HG03139 (cell line): Measurements from ENCODE around the gene CCSER2.
"Not testable (repeated sequence)": the region's sequence is repeated elsewhere in the genome, so short reads cannot be mapped to it uniquely, and the experiment has no call there.

ENCODE experiments used
- ATAC-seq: cut with Tn5 transposase; IDR thresholded peaks from one replicate; pipeline ENCODE4 v1.9.1; 2021; ENCODE audit not compliant: unreplicated experiment

CCSER2 gene

GRCh38 chr10:84343831-84344230 lies 15.4 kb downstream of the CCSER2 start:
- no peak for ATAC-seq

DNA sequence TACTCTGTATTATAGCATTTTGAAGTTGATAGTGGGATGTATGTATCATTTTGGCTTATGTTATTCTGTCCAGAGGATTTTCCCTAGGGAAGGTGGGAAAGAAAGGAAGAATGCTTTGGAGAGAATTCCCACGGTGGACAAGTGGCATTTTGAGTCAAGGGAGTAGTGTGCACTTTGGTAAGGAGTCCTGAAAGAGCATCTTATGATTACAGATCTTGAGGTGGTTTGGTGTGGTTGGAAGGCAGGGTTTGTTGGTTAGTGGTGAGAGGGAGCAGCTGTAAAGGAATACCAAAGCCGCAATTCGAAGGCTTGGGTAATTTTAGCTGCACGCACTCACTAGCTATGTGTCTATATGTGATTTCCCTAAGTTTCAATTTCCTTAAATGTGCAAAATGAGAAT lies 16.1 kb downstream of the CCSER2 start:
- ATAC-seq, result no peak

- not testable (repeated sequence) for ATAC-seq
Observed at GRCh38 chr10:84347575-84348002, 19.2 kb downstream of the CCSER2 start.

GRCh38 chr10:84348447-84348846 lies 20.1 kb downstream of the CCSER2 start:
- no peak for ATAC-seq

- no peak for ATAC-seq
Observed at GRCh38 chr10:84348860-84349259, 20.5 kb downstream of the CCSER2 start.

GRCh38 chr10:84352251-84352842 lies 24.0 kb downstream of the CCSER2 start:
- peak; percentile 99 for ATAC-seq

DNA sequence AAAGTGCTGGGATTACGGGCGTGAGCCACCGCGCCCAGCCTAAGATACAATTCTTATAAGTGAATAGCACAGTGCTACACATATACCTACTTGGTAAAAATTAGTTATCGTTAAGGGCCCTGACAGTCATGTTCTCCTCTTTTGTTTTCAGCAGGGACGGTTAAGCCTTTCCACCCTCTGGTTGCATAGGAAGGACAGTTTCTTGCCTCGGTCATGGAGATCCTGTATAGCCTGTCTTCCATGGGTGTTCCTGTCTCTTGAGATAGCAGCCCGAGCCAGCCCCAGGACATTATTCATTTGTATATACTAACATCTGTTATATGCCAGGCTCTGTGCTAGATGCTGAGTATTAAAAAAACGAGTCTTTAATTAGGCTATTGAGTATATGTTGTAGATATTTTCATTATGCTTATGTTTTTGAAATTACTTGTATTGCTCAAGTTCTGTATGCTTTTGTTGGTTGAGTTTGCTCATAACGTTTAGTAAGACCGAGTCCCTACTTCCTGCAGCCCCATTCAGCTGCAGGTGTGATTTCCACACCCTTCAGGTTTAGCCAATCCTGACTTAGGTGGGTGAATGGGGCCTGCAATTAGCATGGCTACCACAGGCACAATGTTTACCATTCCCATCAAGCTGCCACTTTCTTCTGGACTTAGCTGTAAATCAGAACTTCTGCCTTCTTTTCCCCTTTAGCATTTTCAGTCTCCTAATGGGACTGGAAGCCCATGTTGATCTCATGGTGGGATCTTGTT lies 24.8 kb downstream of the CCSER2 start:
- ATAC-seq, result no peak

GRCh38 chr10:84354623-84355022 lies 26.2 kb downstream of the CCSER2 start:
- no peak for ATAC-seq

- no peak for ATAC-seq
Observed at GRCh38 chr10:84355106-84355505, 26.7 kb downstream of the CCSER2 start.

GRCh38 chr10:84356928-84357327 lies 28.5 kb downstream of the CCSER2 start:
- ATAC-seq, result no peak

DNA sequence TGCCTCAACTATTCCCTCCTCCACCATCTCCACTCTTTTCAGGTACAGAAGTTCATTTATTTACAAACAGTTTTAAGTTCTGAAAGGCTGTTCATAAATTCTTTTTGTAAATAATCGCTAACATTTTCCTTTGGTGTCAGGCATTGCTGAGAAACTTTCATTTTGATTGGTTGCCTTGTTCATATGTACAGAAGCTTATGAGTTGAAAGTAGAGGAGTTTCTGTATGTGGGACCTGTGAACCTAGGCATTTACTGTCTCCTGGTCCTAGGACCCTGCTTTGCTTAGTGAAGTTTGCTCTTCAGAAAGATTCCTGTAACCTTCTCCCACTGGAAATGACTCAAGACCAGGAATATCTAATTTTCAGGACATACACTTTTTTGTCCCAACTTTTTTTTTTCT lies 30.4 kb downstream of the CCSER2 start:
- no peak for ATAC-seq

GRCh38 chr10:84360637-84361365 lies 32.4 kb downstream of the CCSER2 start:
- ATAC-seq, result no peak

DNA sequence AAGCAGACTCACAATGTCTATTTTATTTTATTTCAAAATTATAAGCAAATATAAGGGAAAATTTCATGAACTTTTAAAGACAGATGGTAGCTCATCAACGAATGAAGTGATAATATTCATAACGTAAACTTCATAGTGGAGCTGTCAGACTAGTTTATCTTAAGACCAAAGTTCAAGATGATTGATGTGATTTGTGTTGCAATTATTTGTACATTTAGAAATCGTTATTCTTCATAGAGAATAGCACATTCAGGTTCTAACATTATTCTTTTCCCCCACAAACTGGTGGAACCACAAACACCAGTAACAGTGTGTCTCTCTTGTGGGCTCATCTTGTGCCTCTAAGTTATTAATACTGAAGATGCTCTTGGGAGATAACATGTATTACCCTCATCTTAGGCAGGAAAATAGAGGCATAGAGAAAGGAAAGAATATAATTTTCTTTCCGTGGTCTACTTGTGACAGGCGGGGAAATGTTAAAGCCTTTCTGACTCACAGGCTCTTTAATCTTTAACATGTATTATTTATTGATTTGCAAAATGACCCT lies 37.0 kb downstream of the CCSER2 start:
- no peak for ATAC-seq

GRCh38 chr10:84366041-84366440 lies 37.7 kb downstream of the CCSER2 start:
- ATAC-seq, result no peak

GRCh38 chr10:84367256-84367655 lies 38.9 kb downstream of the CCSER2 start:
- ATAC-seq, result no peak

- no peak for ATAC-seq
Observed at GRCh38 chr10:84368828-84369227, 40.4 kb downstream of the CCSER2 start.

DNA sequence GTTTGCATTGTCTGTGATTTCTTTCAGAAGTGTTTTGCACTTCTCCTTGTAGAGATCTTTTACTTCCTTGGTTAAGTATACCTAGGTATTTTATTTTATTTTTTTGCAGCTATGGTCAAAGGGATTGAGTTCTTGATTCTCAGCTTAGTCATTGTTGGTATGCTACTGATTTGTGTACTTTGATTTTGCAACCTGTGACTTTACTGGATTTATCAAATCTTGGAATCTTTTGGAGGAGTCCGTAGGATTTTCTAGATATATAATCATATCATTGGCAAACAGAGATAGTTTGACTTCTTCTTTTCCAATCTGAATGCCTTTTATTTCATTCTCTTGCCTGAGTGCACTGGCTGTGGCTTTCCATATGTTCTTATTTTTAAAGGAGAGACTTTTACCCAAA lies 41.9 kb downstream of the CCSER2 start:
- ATAC-seq, result no peak

- no peak for ATAC-seq
Observed at GRCh38 chr10:84371944-84372343, 43.6 kb downstream of the CCSER2 start.

- no peak for ATAC-seq
Observed at GRCh38 chr10:84373000-84373399, 44.6 kb downstream of the CCSER2 start.

DNA sequence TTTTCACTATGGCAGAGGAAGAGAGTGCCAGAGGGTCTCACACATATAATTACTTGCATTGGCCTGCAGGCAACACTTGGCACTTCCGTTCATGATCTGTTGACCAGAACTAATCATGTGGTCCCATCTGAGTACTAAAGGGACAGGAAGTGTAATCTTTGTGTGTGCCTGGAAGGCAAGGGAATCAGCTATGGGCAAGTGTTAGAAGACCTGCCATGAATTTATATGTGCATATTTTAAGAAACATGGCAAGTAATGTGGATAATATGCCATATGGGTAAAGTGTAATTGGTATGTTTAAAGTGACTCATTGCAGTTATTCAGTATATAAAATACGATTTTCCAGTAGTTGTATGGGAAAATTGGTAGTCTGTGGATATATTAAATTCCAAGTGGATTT lies 46.1 kb downstream of the CCSER2 start:
- no peak for ATAC-seq

DNA sequence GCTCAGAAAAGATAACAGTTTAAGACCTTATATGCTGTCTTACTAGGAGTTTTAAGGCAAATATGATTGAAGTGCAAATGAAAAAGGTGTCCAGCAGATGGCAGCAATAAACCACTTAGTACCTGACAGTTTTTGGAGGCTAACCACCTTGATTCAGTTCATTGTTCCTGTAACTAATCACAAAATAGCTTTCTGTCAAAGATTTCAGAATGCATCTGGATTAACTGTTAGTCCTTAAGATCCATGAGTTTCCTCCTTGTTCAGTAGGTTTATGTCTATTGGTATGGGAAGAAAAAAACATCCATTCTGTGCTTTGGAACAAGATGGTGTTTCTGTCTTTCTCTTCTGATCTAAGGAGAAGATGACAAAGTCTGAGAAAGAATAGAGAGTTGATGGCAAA lies 46.6 kb downstream of the CCSER2 start:
- peak; percentile 72 for ATAC-seq

- ATAC-seq, result no peak
Observed at GRCh38 chr10:84375881-84376280, 47.5 kb downstream of the CCSER2 start.
